Measurements from ENCODE around the gene MCM8. TPM values are rescaled to one million over a fixed set of nuclear protein-coding genes. Genes with fewer than 3 reads are reported as not detected.

MCM8 gene
- total and polyA plus RNA-seq, 9 of the 15 experiments (the other 6 are each of a cell fraction or from before 2014, with no cell fraction given): 4.5 to 43.8 (median 25.4) TPM

GRCh38 chr20:5979801-5980200 lies 29.3 kb downstream of the MCM8 start:
- H3K4me2 ChIP-seq (ENCODE audit: insufficient read depth, low read length): no peak overlapping the region
- no peaks in the 10 kb centered on the region for H3K79me2 ChIP-seq (ENCODE audit: control insufficient read depth, insufficient read depth, low read length)
- H3K27me3 ChIP-seq (ENCODE audit: control insufficient read depth in 2 of 2, insufficient read depth in 2 of 2, low read length in 2 of 2): no peaks in the 10 kb centered on the region
- no peak overlapping the region for H3K27ac ChIP-seq (ENCODE audit: extremely low read depth, low read depth, low read length)
- intact Hi-C loops (cut with micrococcal nuclease): no loop called here
- BruUV-seq (replicated peaks): no TSS peak
- no peaks in the 10 kb centered on the region for H4K20me1 ChIP-seq (replicated peaks; ENCODE audit: control insufficient read depth, insufficient read depth, low read length)
- H3K4me3 ChIP-seq: no peak overlapping the region
- H3K36me3 ChIP-seq (ENCODE audit: control insufficient read depth, insufficient read depth, low read length): peaks cover 75% of the 10 kb centered on the region
- no peaks in the 10 kb centered on the region for H3K4me1 ChIP-seq (replicated peaks in 1 of 2; ENCODE audit: control insufficient read depth in 2 of 2, insufficient read depth in 2 of 2, low read length in 2 of 2)
- WGBS (ENCODE audit: insufficient coverage, low coverage, missing lambda C conversion rate): 94% methylated on average over 4 of the region's 4 CpGs
- H2AFZ ChIP-seq (ENCODE audit: low read depth, low read length): no peak overlapping the region
- ChIA-PET POLR2A (interaction anchor here (0.8 to 1.5 kb wide), 3 partner anchors 12 to 53 kb away, joined by 3 read pairs; no protein-coding TSS in a partner anchor), CTCF (ENCODE audit: low intra/inter-chr PET ratio) (no interaction called here)
- in situ Hi-C loops (cut with MboI): no loop called here
- H3K9me3 ChIP-seq (replicated peaks; ENCODE audit: control insufficient read depth, insufficient read depth, low read depth, low read length): no peaks in the 10 kb centered on the region
- no peak overlapping the region for H3K9ac ChIP-seq (ENCODE audit: insufficient read depth in 1 of 2, low read depth in 2 of 2, low read length in 2 of 2)
- H3K9me1 ChIP-seq (ENCODE audit: control insufficient read depth, insufficient read depth, low read length): no peaks in the 10 kb centered on the region
- ATAC-seq: no peak
- FAIRE-seq: no peak
- no peak for DNase-seq (ENCODE audit: extremely low read depth in 1 of 4, low spot score in 3 of 4)
- TF ChIP-seq, protein P1, sequence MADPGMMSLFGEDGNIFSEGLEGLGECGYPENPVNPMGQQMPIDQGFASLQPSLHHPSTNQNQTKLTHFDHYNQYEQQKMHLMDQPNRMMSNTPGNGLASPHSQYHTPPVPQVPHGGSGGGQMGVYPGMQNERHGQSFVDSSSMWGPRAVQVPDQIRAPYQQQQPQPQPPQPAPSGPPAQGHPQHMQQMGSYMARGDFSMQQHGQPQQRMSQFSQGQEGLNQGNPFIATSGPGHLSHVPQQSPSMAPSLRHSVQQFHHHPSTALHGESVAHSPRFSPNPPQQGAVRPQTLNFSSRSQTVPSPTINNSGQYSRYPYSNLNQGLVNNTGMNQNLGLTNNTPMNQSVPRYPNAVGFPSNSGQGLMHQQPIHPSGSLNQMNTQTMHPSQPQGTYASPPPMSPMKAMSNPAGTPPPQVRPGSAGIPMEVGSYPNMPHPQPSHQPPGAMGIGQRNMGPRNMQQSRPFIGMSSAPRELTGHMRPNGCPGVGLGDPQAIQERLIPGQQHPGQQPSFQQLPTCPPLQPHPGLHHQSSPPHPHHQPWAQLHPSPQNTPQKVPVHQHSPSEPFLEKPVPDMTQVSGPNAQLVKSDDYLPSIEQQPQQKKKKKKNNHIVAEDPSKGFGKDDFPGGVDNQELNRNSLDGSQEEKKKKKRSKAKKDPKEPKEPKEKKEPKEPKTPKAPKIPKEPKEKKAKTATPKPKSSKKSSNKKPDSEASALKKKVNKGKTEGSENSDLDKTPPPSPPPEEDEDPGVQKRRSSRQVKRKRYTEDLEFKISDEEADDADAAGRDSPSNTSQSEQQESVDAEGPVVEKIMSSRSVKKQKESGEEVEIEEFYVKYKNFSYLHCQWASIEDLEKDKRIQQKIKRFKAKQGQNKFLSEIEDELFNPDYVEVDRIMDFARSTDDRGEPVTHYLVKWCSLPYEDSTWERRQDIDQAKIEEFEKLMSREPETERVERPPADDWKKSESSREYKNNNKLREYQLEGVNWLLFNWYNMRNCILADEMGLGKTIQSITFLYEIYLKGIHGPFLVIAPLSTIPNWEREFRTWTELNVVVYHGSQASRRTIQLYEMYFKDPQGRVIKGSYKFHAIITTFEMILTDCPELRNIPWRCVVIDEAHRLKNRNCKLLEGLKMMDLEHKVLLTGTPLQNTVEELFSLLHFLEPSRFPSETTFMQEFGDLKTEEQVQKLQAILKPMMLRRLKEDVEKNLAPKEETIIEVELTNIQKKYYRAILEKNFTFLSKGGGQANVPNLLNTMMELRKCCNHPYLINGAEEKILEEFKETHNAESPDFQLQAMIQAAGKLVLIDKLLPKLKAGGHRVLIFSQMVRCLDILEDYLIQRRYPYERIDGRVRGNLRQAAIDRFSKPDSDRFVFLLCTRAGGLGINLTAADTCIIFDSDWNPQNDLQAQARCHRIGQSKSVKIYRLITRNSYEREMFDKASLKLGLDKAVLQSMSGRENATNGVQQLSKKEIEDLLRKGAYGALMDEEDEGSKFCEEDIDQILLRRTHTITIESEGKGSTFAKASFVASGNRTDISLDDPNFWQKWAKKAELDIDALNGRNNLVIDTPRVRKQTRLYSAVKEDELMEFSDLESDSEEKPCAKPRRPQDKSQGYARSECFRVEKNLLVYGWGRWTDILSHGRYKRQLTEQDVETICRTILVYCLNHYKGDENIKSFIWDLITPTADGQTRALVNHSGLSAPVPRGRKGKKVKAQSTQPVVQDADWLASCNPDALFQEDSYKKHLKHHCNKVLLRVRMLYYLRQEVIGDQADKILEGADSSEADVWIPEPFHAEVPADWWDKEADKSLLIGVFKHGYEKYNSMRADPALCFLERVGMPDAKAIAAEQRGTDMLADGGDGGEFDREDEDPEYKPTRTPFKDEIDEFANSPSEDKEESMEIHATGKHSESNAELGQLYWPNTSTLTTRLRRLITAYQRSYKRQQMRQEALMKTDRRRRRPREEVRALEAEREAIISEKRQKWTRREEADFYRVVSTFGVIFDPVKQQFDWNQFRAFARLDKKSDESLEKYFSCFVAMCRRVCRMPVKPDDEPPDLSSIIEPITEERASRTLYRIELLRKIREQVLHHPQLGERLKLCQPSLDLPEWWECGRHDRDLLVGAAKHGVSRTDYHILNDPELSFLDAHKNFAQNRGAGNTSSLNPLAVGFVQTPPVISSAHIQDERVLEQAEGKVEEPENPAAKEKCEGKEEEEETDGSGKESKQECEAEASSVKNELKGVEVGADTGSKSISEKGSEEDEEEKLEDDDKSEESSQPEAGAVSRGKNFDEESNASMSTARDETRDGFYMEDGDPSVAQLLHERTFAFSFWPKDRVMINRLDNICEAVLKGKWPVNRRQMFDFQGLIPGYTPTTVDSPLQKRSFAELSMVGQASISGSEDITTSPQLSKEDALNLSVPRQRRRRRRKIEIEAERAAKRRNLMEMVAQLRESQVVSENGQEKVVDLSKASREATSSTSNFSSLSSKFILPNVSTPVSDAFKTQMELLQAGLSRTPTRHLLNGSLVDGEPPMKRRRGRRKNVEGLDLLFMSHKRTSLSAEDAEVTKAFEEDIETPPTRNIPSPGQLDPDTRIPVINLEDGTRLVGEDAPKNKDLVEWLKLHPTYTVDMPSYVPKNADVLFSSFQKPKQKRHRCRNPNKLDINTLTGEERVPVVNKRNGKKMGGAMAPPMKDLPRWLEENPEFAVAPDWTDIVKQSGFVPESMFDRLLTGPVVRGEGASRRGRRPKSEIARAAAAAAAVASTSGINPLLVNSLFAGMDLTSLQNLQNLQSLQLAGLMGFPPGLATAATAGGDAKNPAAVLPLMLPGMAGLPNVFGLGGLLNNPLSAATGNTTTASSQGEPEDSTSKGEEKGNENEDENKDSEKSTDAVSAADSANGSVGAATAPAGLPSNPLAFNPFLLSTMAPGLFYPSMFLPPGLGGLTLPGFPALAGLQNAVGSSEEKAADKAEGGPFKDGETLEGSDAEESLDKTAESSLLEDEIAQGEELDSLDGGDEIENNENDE (IDR thresholded peaks at IDR 0.05; ENCODE audit: low read depth, low read length): no peak
- TF ChIP-seq EWSR1 (IDR thresholded peaks at IDR 0.05; ENCODE audit: borderline replicate concordance, low read depth, partially characterized antibody) (no peak), ZNF408 (CRISPR knock-in tag; IDR thresholded peaks at IDR 0.05; ENCODE audit: low read depth) (no peak), GATA2 (CRISPR knock-in tag; IDR thresholded peaks at IDR 0.05) (no peak), MTF1 (CRISPR knock-in tag; IDR thresholded peaks at IDR 0.05; ENCODE audit: borderline replicate concordance) (no peak), ZNF830 (CRISPR knock-in tag; IDR thresholded peaks at IDR 0.05) (no peak), BRD9 (IDR thresholded peaks at IDR 0.05; ENCODE audit: low read depth, partially characterized antibody) (no peak), RBM39 (optimal IDR thresholded peaks at IDR 0.05; ENCODE audit: low read depth, low read length) (no peak), RBM22 (IDR thresholded peaks at IDR 0.05; ENCODE audit: low read depth, low read length, poor library complexity, severe bottlenecking) (no peak), TEAD4 (IDR thresholded peaks at IDR 0.05; ENCODE audit: low read length) (no peak), TEAD4 (CRISPR knock-in tag; IDR thresholded peaks at IDR 0.05; ENCODE audit: borderline replicate concordance) (no peak), ZNF12 (CRISPR knock-in tag; IDR thresholded peaks at IDR 0.05) (no peak)
